HEK293 (cell line): ENCODE data around the gene ZFHX3.

Experiments
- ATF2 ChIP-seq: fragments of 450-650 bp; formaldehyde crosslinking; IDR thresholded peaks from 2 replicates; pipeline ENCODE4 v1.5.1; 2016; ENCODE audit warnings: missing biosample characterization, missing genetic modification characterization, low read depth
- CTCF ChIP-seq: fragments of 450-650 bp; formaldehyde crosslinking; IDR thresholded peaks from 2 replicates; pipeline ENCODE4 v1.5.1; 2016; ENCODE audit warnings: missing biosample characterization, missing genetic modification characterization
- KLF1 ChIP-seq: fragments of 450-650 bp; formaldehyde crosslinking; IDR thresholded peaks from 2 replicates; pipeline ENCODE4 v1.5.1; 2016; ENCODE audit warnings: missing biosample characterization, missing genetic modification characterization
- PRDM10 ChIP-seq: fragments of 450-650 bp; formaldehyde crosslinking; IDR thresholded peaks from 2 replicates; pipeline ENCODE4 v1.5.1; 2016; ENCODE audit warnings: missing biosample characterization, missing genetic modification characterization
- REST ChIP-seq: fragments of 450-650 bp; formaldehyde crosslinking; IDR thresholded peaks from 2 replicates; pipeline ENCODE4 v1.5.1; 2016; ENCODE audit warnings: missing biosample characterization, missing genetic modification characterization
- SETDB1 ChIP-seq: IDR thresholded peaks from one replicate; pipeline ENCODE4 v1.6.1; 2017; ENCODE audit warnings: mild to moderate bottlenecking, low read length, moderate library complexity, mixed read lengths; ENCODE audit not compliant: insufficient read length
- ZBTB11 ChIP-seq: fragments of 450-650 bp; formaldehyde crosslinking; conservative IDR thresholded peaks from 2 replicates; pipeline ENCODE4 v1.5.1; 2016; ENCODE audit warnings: low read depth, missing biosample characterization, missing genetic modification characterization
- ZBTB20 ChIP-seq: fragments of 450-650 bp; formaldehyde crosslinking; IDR thresholded peaks from 2 replicates; pipeline ENCODE4 v1.5.1; 2016; ENCODE audit warnings: missing biosample characterization, missing genetic modification characterization
- ZBTB21 ChIP-seq: fragments of 450-650 bp; formaldehyde crosslinking; IDR thresholded peaks from 2 replicates; pipeline ENCODE4 v1.5.1; 2017; ENCODE audit warnings: missing biosample characterization, missing genetic modification characterization
- ZNF174 ChIP-seq: fragments of 450-650 bp; formaldehyde crosslinking; IDR thresholded peaks from 2 replicates; pipeline ENCODE4 v1.5.0; 2017; ENCODE audit warnings: missing biosample characterization, mild to moderate bottlenecking, missing genetic modification characterization
- ZNF274 ChIP-seq, 2 experiments: fragments of 200-500 bp in 1 of 2; fragments of 450-650 bp in 1 of 2; sonication (Bioruptor generic) in 1 of 2; formaldehyde crosslinking in 1 of 2; IDR thresholded peaks; 2 replicates each; pipeline versions ENCODE4 v1.5.1 to v1.6.1; 2014 to 2016; ENCODE audit warnings: borderline replicate concordance in 1 of 2, inconsistent platforms in 1 of 2, low read length in 1 of 2, missing biosample characterization in 1 of 2, missing genetic modification characterization in 1 of 2
- ZNF394 ChIP-seq: fragments of 450-650 bp; formaldehyde crosslinking; IDR thresholded peaks from 2 replicates; pipeline ENCODE4 v1.5.1; 2016; ENCODE audit warnings: missing biosample characterization, missing genetic modification characterization, mild to moderate bottlenecking, moderate library complexity, borderline replicate concordance

- no peak for TF ChIP-seq ZNF174 (tag by site-specific recombination)
- TF ChIP-seq REST (tag by site-specific recombination) = no peak
- TF ChIP-seq ZBTB20 (tag by site-specific recombination) = no peak
- TF ChIP-seq CTCF (tag by site-specific recombination) = no peak
- TF ChIP-seq ATF2 (tag by site-specific recombination) = no peak
- no peak for TF ChIP-seq SETDB1
- TF ChIP-seq PRDM10 (tag by site-specific recombination) = no peak
- no peak for TF ChIP-seq ZBTB11 (tag by site-specific recombination)
- no peak for TF ChIP-seq ZNF274 (IDR thresholded peaks at IDR 0.05; ENCODE audit: low read length)
- TF ChIP-seq ZNF274 (tag by site-specific recombination; IDR thresholded peaks at IDR 0.05; ENCODE audit: borderline replicate concordance) = no peak
- TF ChIP-seq KLF1 (tag by site-specific recombination) = no peak
- no peak for TF ChIP-seq ZBTB21 (tag by site-specific recombination)
- no peak for TF ChIP-seq ZNF394 (tag by site-specific recombination)
These were observed 15.9 kb upstream of the ZFHX3 start for GRCh38 chr16:73063854-73064211.
